HAP-1 (cell line): ENCODE results near the gene DAB1.

Experiments used
- DNase-seq, 2 experiments: peaks; one replicate each; pipeline ENCODE4 v3.0.0-alpha.2; 2016 to 2020; ENCODE audit warnings: low spot score in 2 of 2
- H3K27me3 ChIP-seq: fragments of 250-450 bp; sonication (Bioruptor Pico); 2 replicates; pipeline ENCODE4 v1.5.1; 2020; ENCODE audit warnings: low read depth, mild to moderate bottlenecking, moderate library complexity
- H3K36me3 ChIP-seq: fragments of 250-450 bp; sonication (Bioruptor Pico); replicated peaks from 2 replicates; pipeline ENCODE4 v1.5.1; 2020; ENCODE audit warnings: mild to moderate bottlenecking
- H3K4me1 ChIP-seq: fragments of 250-450 bp; sonication (Bioruptor Pico); 2 replicates; pipeline ENCODE4 v1.5.1; 2020; ENCODE audit warnings: mild to moderate bottlenecking
- H3K4me3 ChIP-seq: fragments of 250-450 bp; sonication (Bioruptor Pico); 2 replicates; pipeline ENCODE4 v1.5.1; 2020; ENCODE audit warnings: mild to moderate bottlenecking, moderate library complexity
- H3K9me3 ChIP-seq: fragments of 250-450 bp; sonication (Bioruptor Pico); 2 replicates; pipeline ENCODE4 v1.5.1; 2020; ENCODE audit warnings: mild to moderate bottlenecking, moderate library complexity
- in situ Hi-C: fragments of 300-500 bp; cut with MboI; formaldehyde crosslinking; loops from 3 replicates; pipeline ENCODE4 v1.14.3; 2020; ENCODE audit warnings: low sequenced_read_pairs, inconsistent platforms, mixed read lengths

DAB1 gene

DNA sequence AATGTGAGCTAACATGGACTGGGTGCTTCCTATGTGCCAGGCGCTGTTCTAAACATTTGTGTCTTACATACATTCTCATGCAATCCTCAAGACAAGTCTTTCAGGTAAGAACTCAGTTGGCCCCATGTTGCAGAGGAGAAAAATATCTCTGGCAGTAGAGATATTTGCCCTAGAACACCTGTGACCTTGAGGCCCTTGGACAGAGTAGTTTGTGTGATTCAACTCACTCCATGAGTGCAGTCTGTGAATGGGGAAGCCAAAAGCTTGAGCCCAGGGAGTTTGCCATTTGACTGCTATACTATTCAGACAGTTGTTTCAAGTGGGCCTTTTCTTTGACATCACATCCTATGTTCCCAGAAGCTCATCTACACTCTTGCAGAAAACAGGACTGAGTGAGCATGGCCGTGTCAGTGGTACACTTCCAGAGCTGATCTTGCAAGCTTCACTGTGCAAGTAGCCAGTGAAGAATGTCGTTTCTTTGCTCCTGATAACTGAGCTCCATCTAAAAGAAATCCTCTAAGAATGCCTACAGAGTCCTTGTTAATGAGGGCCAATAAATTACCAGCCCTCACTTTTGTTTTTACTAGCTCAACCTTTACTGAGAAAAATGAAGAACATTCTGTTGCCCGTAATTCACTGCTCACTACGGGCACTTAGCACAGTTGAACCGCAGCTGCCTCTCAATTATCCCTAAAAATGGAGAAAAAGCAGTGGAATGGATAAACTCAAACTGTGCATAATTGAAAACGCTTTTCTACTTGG, 359.3 kb downstream of the DAB1 start:
- Histone ChIP-seq H3K4me1 (no peaks in the 10 kb centered on the region), H3K9me3 (no peaks in the 10 kb centered on the region), H3K27me3 (no peaks in the 10 kb centered on the region), H3K36me3 (no peaks in the 10 kb centered on the region), H3K4me3 (no peak overlapping the region)
- in situ Hi-C loops: no loop called here
- no peak for DNase-seq

DNA sequence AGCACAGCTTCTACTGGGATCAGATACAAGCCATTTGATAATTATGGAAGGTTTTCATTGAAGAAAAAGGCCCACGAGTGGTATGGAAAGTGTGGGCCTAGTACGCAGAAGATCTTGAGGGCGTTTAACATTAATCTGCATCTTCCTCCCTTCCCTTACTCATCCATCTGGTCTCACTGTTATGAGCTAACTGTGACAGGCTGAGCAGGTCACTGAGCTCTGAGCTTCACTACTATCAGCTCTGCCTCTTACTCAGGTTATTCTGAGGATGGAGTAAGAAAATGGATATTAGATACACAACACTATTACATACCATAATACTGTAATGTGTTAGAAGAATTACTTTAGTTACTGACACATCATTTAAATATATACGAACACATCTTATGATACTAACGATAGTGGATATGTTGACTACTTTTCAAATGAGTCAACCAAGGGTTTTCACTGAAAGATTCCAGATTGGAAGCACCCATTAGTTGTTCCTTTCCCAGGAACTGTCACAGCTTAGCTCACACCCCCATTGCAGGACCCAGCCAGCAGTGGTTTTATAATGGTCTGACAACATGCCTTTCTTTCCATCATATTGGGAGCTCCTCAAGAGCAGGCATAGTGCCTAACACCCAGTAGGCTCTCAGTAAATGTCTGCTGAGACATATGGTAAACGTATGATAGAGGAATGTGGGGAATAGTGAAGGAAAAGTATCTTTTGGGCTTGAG, 360.3 kb downstream of the DAB1 start:
- H3K36me3 ChIP-seq: no peaks in the 10 kb centered on the region
- no peaks in the 10 kb centered on the region for H3K27me3 ChIP-seq
- H3K4me1 ChIP-seq: no peaks in the 10 kb centered on the region
- H3K9me3 ChIP-seq: no peaks in the 10 kb centered on the region
- no peak overlapping the region for H3K4me3 ChIP-seq
- in situ Hi-C loops: no loop called here
- DNase-seq: no peak

DNA sequence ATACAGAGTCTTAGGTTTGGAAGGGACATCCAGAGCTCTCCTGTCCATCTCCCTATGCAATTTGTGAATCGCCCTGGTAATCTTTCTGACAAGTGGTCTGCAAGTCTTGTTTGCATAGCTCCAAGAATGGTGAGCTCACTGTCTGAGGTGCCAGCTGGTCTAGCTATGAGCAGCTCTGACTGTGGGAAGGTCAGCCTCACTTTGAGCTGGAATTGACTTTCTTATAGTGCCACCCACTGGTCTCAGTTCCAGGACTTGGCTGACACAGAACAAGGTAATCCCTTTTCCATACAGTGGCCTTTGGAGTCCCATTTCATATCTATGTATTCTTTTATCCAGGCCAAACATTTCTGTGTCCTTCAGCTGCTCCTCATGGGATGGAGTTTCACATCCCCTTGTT, 362.5 kb downstream of the DAB1 start:
- Histone ChIP-seq H3K27me3 (no peaks in the 10 kb centered on the region), H3K4me1 (no peaks in the 10 kb centered on the region), H3K9me3 (no peaks in the 10 kb centered on the region), H3K36me3 (no peaks in the 10 kb centered on the region), H3K4me3 (no peak overlapping the region)
- no peak for DNase-seq
- in situ Hi-C loops: no loop called here

DNA sequence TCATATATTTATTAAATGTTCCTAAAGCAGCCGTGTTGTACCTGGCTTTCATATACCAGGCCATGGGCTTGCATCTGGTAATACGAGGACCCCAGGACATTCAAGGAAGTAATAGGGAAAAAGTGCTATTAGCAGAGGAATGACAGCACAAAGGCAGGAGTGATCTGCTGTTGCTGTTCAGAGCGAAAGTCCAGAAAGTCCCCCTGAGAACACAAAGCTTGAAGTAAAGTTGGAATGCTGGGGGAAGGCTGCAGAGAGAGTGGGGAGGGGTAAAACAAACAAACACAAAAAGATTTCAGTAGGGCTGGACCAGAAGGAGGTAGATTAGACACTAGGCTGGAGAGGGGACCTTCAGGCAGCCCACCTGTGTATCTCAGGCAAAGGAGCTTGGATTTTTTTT, 363.4 kb downstream of the DAB1 start:
- Histone ChIP-seq H3K9me3 (no peaks in the 10 kb centered on the region), H3K36me3 (no peaks in the 10 kb centered on the region), H3K4me3 (no peak overlapping the region), H3K27me3 (no peaks in the 10 kb centered on the region), H3K4me1 (no peaks in the 10 kb centered on the region)
- DNase-seq: no peak
- in situ Hi-C loops: no loop called here

DNA sequence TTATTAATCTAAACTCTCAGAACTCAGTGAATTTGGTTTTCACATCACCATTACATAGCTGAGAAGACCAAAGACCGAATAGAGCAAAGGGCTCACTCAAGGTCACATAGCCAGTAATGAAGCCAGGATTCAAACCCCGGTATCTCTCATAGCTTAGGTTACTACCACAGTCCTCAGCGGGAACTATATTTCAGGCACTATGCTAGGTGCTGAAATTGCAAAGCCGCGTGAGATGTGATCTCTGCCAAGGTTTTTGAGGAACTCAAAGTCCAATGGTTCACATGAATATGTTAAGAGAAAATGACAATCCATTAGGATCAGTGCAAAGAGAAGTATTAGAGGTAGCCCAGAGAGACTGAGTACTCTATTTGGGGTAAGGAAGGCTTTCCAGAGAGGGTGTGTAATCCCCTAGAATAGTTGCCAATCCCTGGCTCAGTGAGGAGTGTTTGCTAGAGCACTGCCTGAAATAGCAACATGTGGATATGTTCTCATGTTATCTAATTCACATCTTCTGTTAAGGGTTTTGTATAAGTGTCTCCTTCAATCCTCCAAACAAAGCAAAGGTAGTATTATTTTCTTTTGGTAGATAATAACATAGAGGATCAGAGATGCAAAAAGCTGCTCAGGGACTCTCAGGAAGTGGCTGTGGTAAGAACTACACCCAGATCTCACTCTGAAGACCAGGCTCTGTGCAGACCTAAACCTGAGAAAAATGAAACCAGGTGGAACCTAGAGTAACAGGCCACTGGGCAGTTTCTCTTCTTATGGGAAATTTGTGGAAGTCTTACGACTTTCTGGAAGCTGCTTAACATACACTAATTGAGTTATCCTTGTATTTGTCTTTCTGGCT, 365.0 kb downstream of the DAB1 start:
- no peaks in the 10 kb centered on the region for H3K9me3 ChIP-seq
- DNase-seq: no peak
- in situ Hi-C loops: no loop called here

DNA sequence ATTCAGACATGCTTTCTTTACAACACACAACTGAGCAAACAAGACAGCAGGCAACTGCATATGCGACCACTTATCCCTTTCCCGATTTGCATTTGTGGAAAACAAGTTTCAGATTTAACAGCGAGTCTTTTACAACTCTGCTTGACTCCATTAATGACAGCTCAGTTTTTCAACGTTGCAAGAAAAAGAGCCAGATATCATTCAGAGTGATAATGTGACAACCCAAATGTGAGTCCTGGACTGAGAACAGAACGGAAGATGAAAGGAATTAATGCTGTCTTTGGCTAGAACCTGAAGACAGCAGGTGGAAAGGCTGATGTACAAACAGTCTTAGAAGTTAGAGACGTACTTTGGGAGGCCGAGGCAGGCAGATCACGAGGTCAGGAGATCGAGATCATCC, 375.0 kb downstream of the DAB1 start:
- Histone ChIP-seq H3K27me3 (no peaks in the 10 kb centered on the region), H3K9me3 (no peaks in the 10 kb centered on the region), H3K36me3 (no peaks in the 10 kb centered on the region), H3K4me1 (no peaks in the 10 kb centered on the region), H3K4me3 (no peak overlapping the region)
- in situ Hi-C loops: no loop called here
- DNase-seq: no peak

More for the DNA sequence above, 365.0 kb downstream of the DAB1 start:
- Histone ChIP-seq H3K4me1 (no peaks in the 10 kb centered on the region), H3K4me3 (no peak overlapping the region), H3K27me3 (no peaks in the 10 kb centered on the region), H3K36me3 (no peaks in the 10 kb centered on the region)

DNA sequence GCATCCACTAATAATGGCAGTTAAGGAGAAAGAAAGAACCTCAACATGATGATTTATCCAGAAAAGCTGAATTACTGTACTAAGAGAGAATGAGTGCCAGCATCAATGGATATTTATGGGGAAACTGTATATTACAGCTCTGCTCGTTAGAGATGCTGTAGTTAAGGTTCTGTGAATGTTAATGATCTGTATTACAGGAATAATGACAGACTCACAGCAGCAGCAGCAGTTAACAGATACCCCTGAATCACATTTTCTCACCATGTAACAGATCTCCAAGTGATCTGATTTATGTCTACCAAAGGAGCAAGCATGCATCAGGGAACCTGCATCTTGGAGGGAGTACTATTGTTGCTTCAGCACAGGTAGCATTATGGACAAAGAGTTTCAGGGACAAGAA, 377.4 kb downstream of the DAB1 start:
- Histone ChIP-seq H3K27me3 (no peaks in the 10 kb centered on the region), H3K36me3 (no peaks in the 10 kb centered on the region), H3K4me1 (no peaks in the 10 kb centered on the region), H3K9me3 (no peaks in the 10 kb centered on the region), H3K4me3 (no peak overlapping the region)
- DNase-seq: no peak
- in situ Hi-C loops: no loop called here

DNA sequence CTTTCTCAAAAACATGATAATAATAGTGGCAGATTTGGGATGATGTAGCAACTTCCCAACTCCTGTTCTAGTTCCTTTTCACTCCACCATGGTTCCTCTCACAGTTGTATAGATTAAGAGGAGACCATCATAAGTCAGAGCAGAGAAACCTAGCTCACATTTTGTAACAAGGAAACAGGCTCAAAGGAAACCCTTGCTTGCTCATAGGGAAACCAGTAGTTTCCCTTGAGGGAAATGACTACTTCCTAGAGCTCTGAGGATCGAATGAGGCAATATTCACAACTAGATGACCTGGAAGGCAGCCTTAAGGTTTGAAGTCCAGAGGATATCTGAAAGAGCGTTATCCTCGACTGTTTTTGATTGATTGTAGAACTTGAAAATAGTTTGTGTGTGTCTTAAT, 382.0 kb downstream of the DAB1 start:
- Histone ChIP-seq H3K27me3 (no peaks in the 10 kb centered on the region), H3K9me3 (no peaks in the 10 kb centered on the region), H3K4me1 (no peaks in the 10 kb centered on the region), H3K4me3 (no peak overlapping the region), H3K36me3 (no peaks in the 10 kb centered on the region)
- no peak for DNase-seq
- in situ Hi-C loops: no loop called here

DNA sequence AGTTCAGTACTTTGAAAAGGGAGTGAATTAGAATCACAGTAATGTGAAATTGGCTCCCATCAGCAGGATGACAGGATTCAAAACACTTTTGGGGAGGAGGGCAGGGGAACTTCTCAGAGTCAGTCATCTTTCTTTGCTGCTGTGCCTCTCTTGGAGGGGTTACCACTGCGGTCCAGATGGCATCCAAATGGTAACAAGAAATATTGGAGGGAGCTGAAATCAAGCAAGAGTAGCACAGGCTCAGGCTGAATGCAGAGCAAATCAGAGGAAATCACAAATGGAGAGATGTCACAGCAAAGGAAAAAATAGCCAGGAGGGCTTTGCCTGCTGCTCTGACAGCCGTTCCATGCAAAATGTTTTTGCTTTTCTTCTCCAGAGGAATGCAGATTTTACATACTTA, 383.0 kb downstream of the DAB1 start:
- in situ Hi-C loops: no loop called here
- Histone ChIP-seq H3K4me1 (no peaks in the 10 kb centered on the region), H3K4me3 (no peak overlapping the region), H3K27me3 (no peaks in the 10 kb centered on the region), H3K36me3 (no peaks in the 10 kb centered on the region), H3K9me3 (no peaks in the 10 kb centered on the region)
- no peak for DNase-seq

DNA sequence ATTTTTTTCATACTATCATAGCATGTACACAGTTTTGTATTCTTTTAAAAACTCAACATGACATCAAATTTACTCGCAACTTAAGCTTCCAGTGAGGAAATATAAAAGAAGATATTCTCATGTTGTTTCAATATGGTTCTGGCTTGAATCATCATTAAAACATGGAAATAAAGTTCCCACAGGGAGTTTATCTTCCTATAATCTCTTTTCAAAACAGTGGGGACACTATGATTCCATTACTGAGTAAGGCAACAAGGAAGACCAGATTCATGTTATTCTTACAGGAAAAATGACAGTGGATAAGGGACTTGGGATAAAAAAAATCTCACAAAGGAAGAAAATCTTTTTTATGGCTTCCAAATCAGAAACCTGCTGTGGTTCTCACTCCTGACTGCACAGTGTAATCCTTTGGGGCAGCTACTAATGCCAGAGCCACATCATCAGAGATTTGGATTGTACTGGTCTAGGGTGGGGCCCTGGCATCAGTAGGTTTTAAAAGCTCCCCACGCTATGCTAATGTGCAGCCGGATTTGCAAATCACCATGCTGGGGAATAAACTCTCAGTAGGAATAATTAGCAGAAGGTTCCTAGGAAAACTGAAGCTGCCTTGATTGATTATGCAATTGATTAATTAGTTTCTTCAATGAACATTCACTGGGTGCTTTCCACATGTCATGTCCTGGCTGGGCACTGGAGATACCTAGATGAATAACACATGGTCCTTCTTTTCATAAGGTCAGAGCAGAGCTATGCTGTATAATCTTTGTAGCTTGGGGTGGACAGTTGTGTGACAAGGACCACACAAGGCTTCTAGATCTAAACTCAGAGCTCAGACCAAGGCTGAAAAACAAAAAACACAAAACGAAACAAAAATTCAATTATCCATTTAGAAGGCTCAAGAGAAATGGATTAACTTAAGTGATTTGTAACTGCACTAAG, 386.9 kb downstream of the DAB1 start:
- no peak overlapping the region for H3K4me3 ChIP-seq
- DNase-seq: no peak
- H3K9me3 ChIP-seq: no peaks in the 10 kb centered on the region
- H3K4me1 ChIP-seq: no peaks in the 10 kb centered on the region
- in situ Hi-C loops: no loop called here
- no peaks in the 10 kb centered on the region for H3K36me3 ChIP-seq
- H3K27me3 ChIP-seq: no peaks in the 10 kb centered on the region

DNA sequence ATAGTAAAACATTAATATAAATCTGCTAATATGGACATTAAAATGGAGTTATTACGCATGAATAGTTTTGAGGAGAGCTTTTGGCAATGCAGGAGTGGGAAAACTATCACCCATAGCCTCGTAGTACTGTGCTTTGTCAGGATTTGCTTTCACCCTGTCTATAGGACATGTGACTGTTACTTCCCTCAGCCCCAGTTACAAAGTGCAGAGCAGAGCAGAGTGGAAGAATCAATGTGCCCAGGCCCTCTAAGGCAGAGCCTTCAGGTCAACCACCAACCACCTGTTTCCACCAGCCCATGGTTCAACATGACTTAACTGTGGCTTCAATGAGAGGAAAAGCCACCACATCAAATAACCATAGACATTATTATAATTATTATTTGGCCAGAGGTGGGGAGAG, 389.1 kb downstream of the DAB1 start:
- H3K9me3 ChIP-seq: no peaks in the 10 kb centered on the region
- DNase-seq: no peak
- in situ Hi-C loops: no loop called here
- H3K4me1 ChIP-seq: no peaks in the 10 kb centered on the region
- no peaks in the 10 kb centered on the region for H3K27me3 ChIP-seq
- H3K4me3 ChIP-seq: no peak overlapping the region
- no peaks in the 10 kb centered on the region for H3K36me3 ChIP-seq

DNA sequence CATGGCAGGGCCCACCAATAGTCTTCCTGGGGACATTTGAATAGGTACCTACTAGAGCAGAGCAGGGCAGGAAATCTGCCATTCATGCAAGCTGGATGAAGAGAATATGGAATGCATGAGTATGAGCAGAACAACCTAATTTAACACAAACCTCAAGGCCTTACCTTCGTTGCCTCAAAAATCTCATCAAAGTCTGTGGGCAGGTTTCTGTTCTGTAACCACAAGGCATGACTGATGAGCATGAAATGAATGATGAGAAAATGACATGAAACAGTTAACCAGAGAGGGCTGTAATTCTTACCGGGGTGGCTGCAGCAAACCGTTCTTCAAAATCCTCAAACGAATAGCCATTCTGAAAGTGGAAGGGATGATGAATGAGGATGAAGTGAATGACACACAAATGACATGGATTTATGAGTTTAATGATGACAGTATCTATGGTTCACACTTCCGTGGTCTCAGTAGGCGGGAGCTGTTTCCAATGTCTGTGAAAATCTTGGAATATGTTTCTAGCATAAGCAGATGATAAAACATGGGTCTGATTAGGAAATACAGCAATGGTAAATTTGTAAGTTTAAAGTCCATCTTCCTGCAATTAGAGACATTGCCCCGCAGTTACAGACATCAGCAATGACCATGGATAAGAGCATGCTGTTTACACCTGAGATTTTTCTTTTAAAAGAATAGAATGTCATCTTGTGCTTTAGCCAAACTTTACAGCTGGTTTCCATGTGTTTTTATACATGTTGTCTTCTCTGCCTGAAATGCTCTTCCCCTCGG, 390.4 kb downstream of the DAB1 start:
- in situ Hi-C loops: no loop called here
- no peaks in the 10 kb centered on the region for H3K36me3 ChIP-seq
- no peak for DNase-seq
- no peaks in the 10 kb centered on the region for H3K9me3 ChIP-seq
- H3K4me3 ChIP-seq: no peak overlapping the region
- no peaks in the 10 kb centered on the region for H3K27me3 ChIP-seq
- no peaks in the 10 kb centered on the region for H3K4me1 ChIP-seq
